Measurements from ENCODE around the gene NPR3. TPM values are rescaled to one million over a fixed set of nuclear protein-coding genes. Genes with fewer than 3 reads are reported as not detected.

The NPR3 gene
- polyA plus RNA-seq, 1 of the 3 experiments (the other 2 are of a cell fraction), result 35.8 TPM

GRCh38 chr5:32779754-32780415, 68.8 kb downstream of the NPR3 start:
- Histone ChIP-seq H3K4me1 (ENCODE audit: control insufficient read depth in 1 of 2, insufficient read depth in 2 of 2, low read depth in 1 of 2, low read length in 1 of 2) (peaks cover 0 to 16% of the 10 kb centered on the region in 2 experiments; a peak in 2 of 4 replicates), H3K9me2 (no peaks in the 10 kb centered on the region), H3K79me2 (ENCODE audit: insufficient read depth) (peaks cover 30% of the 10 kb centered on the region), H3K9me3 (no peaks in the 10 kb centered on the region), H3K4me3 (ENCODE audit: low read depth in 2 of 2, low read length in 1 of 2) (no peak overlapping the region), H3K9ac (no peak overlapping the region; the same call in 1 of the 2 replicates), H3F3A (replicated peaks; ENCODE audit: insufficient read depth) (peaks cover 43% of the 10 kb centered on the region), H3K27me3 (ENCODE audit: insufficient read depth) (no peaks in the 10 kb centered on the region), H3K27ac (ENCODE audit: low read depth in 2 of 2, low read length in 1 of 2) (peak overlapping the region in 1 of 2 experiments; percentile 60; a peak in 3 of 4 replicates), H3K36me3 (replicated peaks in 1 of 2; ENCODE audit: control insufficient read depth in 1 of 2, insufficient read depth in 2 of 2, low read length in 1 of 2) (peaks cover 0 to 84% of the 10 kb centered on the region in 2 experiments), H3K4me2 (peak overlapping the region; percentile 34; the same call in 1 of the 2 replicates), H2AFZ (ENCODE audit: low read depth) (no peak overlapping the region), H4K20me1 (ENCODE audit: insufficient read depth) (no peaks in the 10 kb centered on the region; the same call in 1 of the 2 replicates)
- CTCF ChIA-PET, result no interaction called here
- 52% methylated on average over 5 of the region's 5 CpGs for WGBS (ENCODE audit: low lambda C conversion rate)
- TF ChIP-seq RCOR1 (IDR thresholded peaks at IDR 0.05; ENCODE audit: low read length) (no peak), NFIC (IDR thresholded peaks at IDR 0.05; ENCODE audit: borderline replicate concordance) (no peak), GATA2 (CRISPR knock-in tag; IDR thresholded peaks at IDR 0.05) (no peak), EZH2phosphoT487 (IDR thresholded peaks at IDR 0.05; ENCODE audit: borderline replicate concordance, low read depth) (no peak), MEF2A (IDR thresholded peaks at IDR 0.05; ENCODE audit: borderline replicate concordance, low read depth) (no peak), JUND (IDR thresholded peaks at IDR 0.05) (no peak), TCF12 (IDR thresholded peaks at IDR 0.05) (no peak), REST (IDR thresholded peaks at IDR 0.05; ENCODE audit: low read depth, low read length) (no peak), POLR2AphosphoS5 (IDR thresholded peaks at IDR 0.05; ENCODE audit: low read depth, low read length) (no peak; the same call in 1 of the 2 replicates), SMC3 (IDR thresholded peaks at IDR 0.05; ENCODE audit: low read depth, low read length) (no peak)
- POLR2A ChIA-PET, result no interaction called here
- no peak for DNase-seq

GRCh38 chr5:32780508-32780919, 69.4 kb downstream of the NPR3 start:
- Histone ChIP-seq H3K4me3 (ENCODE audit: low read depth in 2 of 2, low read length in 1 of 2) (no peak overlapping the region), H3K4me2 (peak overlapping the region; percentile 34; the same call in 1 of the 2 replicates), H3K9me3 (no peaks in the 10 kb centered on the region), H3K27me3 (ENCODE audit: insufficient read depth) (no peaks in the 10 kb centered on the region), H2AFZ (ENCODE audit: low read depth) (no peak overlapping the region), H3K79me2 (ENCODE audit: insufficient read depth) (peaks cover 27% of the 10 kb centered on the region), H3K9me2 (no peaks in the 10 kb centered on the region), H4K20me1 (ENCODE audit: insufficient read depth) (no peaks in the 10 kb centered on the region; the same call in 1 of the 2 replicates), H3K27ac (ENCODE audit: low read depth in 2 of 2, low read length in 1 of 2) (peak overlapping the region in 1 of 2 experiments; percentile 60; a peak in 3 of 4 replicates), H3F3A (replicated peaks; ENCODE audit: insufficient read depth) (peaks cover 39% of the 10 kb centered on the region), H3K4me1 (ENCODE audit: control insufficient read depth in 1 of 2, insufficient read depth in 2 of 2, low read depth in 1 of 2, low read length in 1 of 2) (peaks cover 0 to 16% of the 10 kb centered on the region in 2 experiments; a peak in 2 of 4 replicates), H3K36me3 (replicated peaks in 1 of 2; ENCODE audit: control insufficient read depth in 1 of 2, insufficient read depth in 2 of 2, low read length in 1 of 2) (peaks cover 0 to 83% of the 10 kb centered on the region in 2 experiments), H3K9ac (no peak overlapping the region; the same call in 1 of the 2 replicates)
- ChIA-PET POLR2A (no interaction called here), CTCF (no interaction called here)
- TF ChIP-seq RXRA (IDR thresholded peaks at IDR 0.05; ENCODE audit: borderline replicate concordance, low read depth) (no peak), FOSL2 (IDR thresholded peaks at IDR 0.05; ENCODE audit: borderline replicate concordance, low read depth) (0 out of 2 replicates have a peak, but pooled peaks have one; percentile 8), TCF12 (IDR thresholded peaks at IDR 0.05) (peak; percentile 65), NFIC (IDR thresholded peaks at IDR 0.05; ENCODE audit: borderline replicate concordance) (peak; percentile 84), EP300 (IDR thresholded peaks at IDR 0.05; ENCODE audit: borderline replicate concordance in 1 of 2, low read depth in 1 of 2, low read length in 1 of 2) (peak in 1 of 2 experiments; percentile 52; a peak in 1 of 4 replicates), PBX3 (IDR thresholded peaks at IDR 0.05) (peak; percentile 63), TEAD4 (IDR thresholded peaks at IDR 0.05; ENCODE audit: borderline replicate concordance, insufficient read depth) (peak; percentile 30; the same call in 1 of the 2 replicates), MAX (IDR thresholded peaks at IDR 0.05; ENCODE audit: low read depth) (no peak)
- WGBS (ENCODE audit: low lambda C conversion rate), result 44% methylated on average over 10 of the region's 10 CpGs
- no peak for DNase-seq
